Panc1 (cell line): Measurements from ENCODE around the gene PTPRCAP.

ENCODE experiments used
- CTCF ChIP-seq: fragments of 450-650 bp; IDR thresholded peaks from 2 replicates; pipeline ENCODE4 v1.5.1; 2017; ENCODE audit warnings: mild to moderate bottlenecking
- POLR2AphosphoS5 ChIP-seq: IDR thresholded peaks from 2 replicates; pipeline ENCODE4 v1.6.1; 2012; ENCODE audit warnings: mild to moderate bottlenecking, low read depth, low read length, moderate library complexity
- REST ChIP-seq, 2 experiments: IDR thresholded peaks; 2 replicates each; pipeline ENCODE4 v1.6.1; 2011 to 2012; ENCODE audit warnings: low read depth in 2 of 2, control low read depth in 1 of 2, low read length in 1 of 2, mild to moderate bottlenecking in 1 of 2, moderate library complexity in 1 of 2; ENCODE audit not compliant: insufficient read depth in 1 of 2
- SIN3A ChIP-seq: IDR thresholded peaks from 2 replicates; pipeline ENCODE4 v1.6.1; 2012; ENCODE audit warnings: low read depth, mild to moderate bottlenecking, low read length, moderate library complexity, borderline replicate concordance; ENCODE audit not compliant: insufficient read depth
- TCF7L2 ChIP-seq: IDR thresholded peaks from 2 replicates; pipeline ENCODE4 v1.6.1; 2011; ENCODE audit warnings: mild to moderate bottlenecking, low read depth, low read length, inconsistent platforms

DNA sequence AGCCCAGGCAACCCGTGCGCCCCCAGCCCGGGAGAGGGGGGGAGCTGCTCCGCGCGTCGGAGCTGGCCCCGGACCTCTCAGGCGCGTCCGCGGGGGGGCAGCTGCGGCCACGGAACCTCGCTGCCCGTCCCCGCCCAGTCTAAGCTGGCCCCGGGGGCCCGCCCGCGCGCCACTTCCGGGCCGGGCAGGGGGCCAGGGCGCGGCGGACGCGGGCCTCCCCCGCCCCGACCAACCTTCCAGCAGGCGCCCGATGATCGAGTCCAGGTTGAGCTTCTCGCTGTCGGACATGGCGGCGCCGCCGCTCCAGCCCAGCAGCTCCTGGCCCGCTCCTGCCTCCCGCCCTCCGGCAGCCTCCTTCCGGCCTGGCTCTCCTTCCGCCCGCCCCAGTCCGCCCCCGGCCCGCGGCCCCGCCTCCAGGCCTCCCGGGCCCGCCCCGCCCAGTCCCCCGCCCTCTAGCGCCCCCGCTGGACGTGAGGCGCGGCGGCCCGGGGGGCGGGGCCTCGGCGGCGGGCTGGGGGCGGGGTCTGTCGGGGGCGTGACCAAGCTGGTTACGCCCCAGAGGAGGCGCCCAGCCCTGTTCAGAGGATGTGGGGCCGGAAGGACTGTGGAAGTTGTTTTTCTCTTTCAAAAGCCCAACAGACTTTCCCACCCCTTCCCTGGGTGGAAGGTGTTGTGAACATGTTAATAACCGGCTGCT, 35.8 kb downstream of the PTPRCAP start, which contains the start of gene PPP1CA:
- TF ChIP-seq REST (IDR thresholded peaks at IDR 0.05; ENCODE audit: insufficient read depth in 1 of 2, low read depth in 2 of 2, low read length in 1 of 2) (no peak), CTCF (peak; percentile 98), POLR2AphosphoS5 (peak; percentile 87), SIN3A (peak; percentile 87; the same call in 1 of the 2 replicates), TCF7L2 (no peak)
